Caki2 (cell line): ENCODE measurements around the gene HDDC3. TPM values are rescaled to one million over a fixed set of nuclear protein-coding genes. Genes with fewer than 3 reads are reported as not detected.
"Not testable (repeated sequence)": the region's sequence is repeated elsewhere in the genome, so short reads cannot be mapped to it uniquely, and the experiment has no call there.

Experiments
- DNase-seq: peaks from one replicate; pipeline ENCODE4 v3.0.0-alpha.2; 2015; ENCODE audit warnings: low read depth
- in situ Hi-C: cut with HindIII; loops from 2 replicates; pipeline ENCODE4 v1.10.0; 2016; ENCODE audit warnings: low sequenced_read_pairs, low pct_unique_long_range_greater_than_20kb, mixed read lengths
- total RNA-seq: library from RNA; depleted of rRNA; stranded (reverse); fragments of >200 nt; shearing (Covaris generic); gene quantifications from 2 replicates; pipeline ENCODE4 v1.2.3, GENCODE V29; 2014; ENCODE audit warnings: low replicate concordance

The HDDC3 gene
- total RNA-seq, 1 experiment from 2014 or later = 38.5 TPM

GRCh38 chr15:90915216-90915807 is 17.0 kb downstream of the HDDC3 start:
- in situ Hi-C loops = no loop called here
- DNase-seq = no peak

- DNase-seq = no peak
- in situ Hi-C loops = no loop called here
Observed at GRCh38 chr15:90914305-90915080, 17.9 kb downstream of the HDDC3 start.

GRCh38 chr15:90913398-90913944 is 18.9 kb downstream of the HDDC3 start:
- in situ Hi-C loops = no loop called here
- no peak for DNase-seq

GRCh38 chr15:90912770-90913075 is 19.6 kb downstream of the HDDC3 start:
- in situ Hi-C loops = no loop called here

GRCh38 chr15:90911906-90912769 is 20.2 kb downstream of the HDDC3 start:
- in situ Hi-C loops = no loop called here
- DNase-seq = no peak

More at GRCh38 chr15:90912770-90913075, 19.6 kb downstream of the HDDC3 start:
- no peak for DNase-seq

- in situ Hi-C loops = no loop called here
- DNase-seq = no peak
Observed at GRCh38 chr15:90911302-90911623, 21.1 kb downstream of the HDDC3 start.

- in situ Hi-C loops = no loop called here
- no peak for DNase-seq
Observed at GRCh38 chr15:90910441-90911301, 21.7 kb downstream of the HDDC3 start.

- in situ Hi-C loops = no loop called here
- DNase-seq = no peak
Observed at GRCh38 chr15:90909976-90910375, 22.4 kb downstream of the HDDC3 start.

GRCh38 chr15:90909449-90909848 is 22.9 kb downstream of the HDDC3 start:
- in situ Hi-C loops, DNase-seq: not testable (repeated sequence)

- DNase-seq = no peak
- in situ Hi-C loops = no loop called here
Observed at GRCh38 chr15:90907838-90908507, 24.4 kb downstream of the HDDC3 start.

GRCh38 chr15:90907051-90907660 is 25.2 kb downstream of the HDDC3 start:
- in situ Hi-C loops = no loop called here
- no peak for DNase-seq

- in situ Hi-C loops = no loop called here
- no peak for DNase-seq
Observed at GRCh38 chr15:90906181-90906849, 26.0 kb downstream of the HDDC3 start.

GRCh38 chr15:90905306-90906180 is 26.8 kb downstream of the HDDC3 start:
- no peak for DNase-seq
- in situ Hi-C loops = no loop called here

- in situ Hi-C loops = no loop called here
- DNase-seq = no peak
Observed at GRCh38 chr15:90904746-90905145, 27.6 kb downstream of the HDDC3 start.

- in situ Hi-C loops = no loop called here
- DNase-seq = no peak
Observed at GRCh38 chr15:90903733-90904536, 28.4 kb downstream of the HDDC3 start.
